Measurements from ENCODE around the gene CRELD1.

- TF ChIP-seq CTCF (IDR thresholded peaks at IDR 0.05; ENCODE audit: poor library complexity) (no peak), EZH2 (IDR thresholded peaks at IDR 0.05; ENCODE audit: borderline replicate concordance) (no peak)
Observed at GRCh38 chr3:9912294-9912935, 21.2 kb upstream of the CRELD1 start.

Data from hepatocyte (in vitro differentiated cells).